Lung microvascular endothelial cell (primary cell): ENCODE measurements around the gene POLQ. TPM values are rescaled to one million over a fixed set of nuclear protein-coding genes. Genes with fewer than 3 reads are reported as not detected.
A peak's percentile ranks its signal among the peaks of the same experiment; 100 is the strongest.
"Not testable (repeated sequence)": the region's sequence is repeated elsewhere in the genome, so short reads cannot be mapped to it uniquely, and the experiment has no call there.

Experiments used
- DNase-seq, 2 donors: peaks; one replicate each; pipeline versions ENCODE4 v3.0.0 to v3.0.0-alpha.2; 2010; ENCODE audit warnings: low read depth in 2 of 2
- total RNA-seq: library from RNA; depleted of rRNA; stranded (reverse); fragments of >200 nt; gene quantifications from 2 replicates; pipeline ENCODE4 v1.2.1, GENCODE V29; 2014

POLQ gene
- total RNA-seq = 0.99 and 2.4 TPM in 2 replicates

DNA sequence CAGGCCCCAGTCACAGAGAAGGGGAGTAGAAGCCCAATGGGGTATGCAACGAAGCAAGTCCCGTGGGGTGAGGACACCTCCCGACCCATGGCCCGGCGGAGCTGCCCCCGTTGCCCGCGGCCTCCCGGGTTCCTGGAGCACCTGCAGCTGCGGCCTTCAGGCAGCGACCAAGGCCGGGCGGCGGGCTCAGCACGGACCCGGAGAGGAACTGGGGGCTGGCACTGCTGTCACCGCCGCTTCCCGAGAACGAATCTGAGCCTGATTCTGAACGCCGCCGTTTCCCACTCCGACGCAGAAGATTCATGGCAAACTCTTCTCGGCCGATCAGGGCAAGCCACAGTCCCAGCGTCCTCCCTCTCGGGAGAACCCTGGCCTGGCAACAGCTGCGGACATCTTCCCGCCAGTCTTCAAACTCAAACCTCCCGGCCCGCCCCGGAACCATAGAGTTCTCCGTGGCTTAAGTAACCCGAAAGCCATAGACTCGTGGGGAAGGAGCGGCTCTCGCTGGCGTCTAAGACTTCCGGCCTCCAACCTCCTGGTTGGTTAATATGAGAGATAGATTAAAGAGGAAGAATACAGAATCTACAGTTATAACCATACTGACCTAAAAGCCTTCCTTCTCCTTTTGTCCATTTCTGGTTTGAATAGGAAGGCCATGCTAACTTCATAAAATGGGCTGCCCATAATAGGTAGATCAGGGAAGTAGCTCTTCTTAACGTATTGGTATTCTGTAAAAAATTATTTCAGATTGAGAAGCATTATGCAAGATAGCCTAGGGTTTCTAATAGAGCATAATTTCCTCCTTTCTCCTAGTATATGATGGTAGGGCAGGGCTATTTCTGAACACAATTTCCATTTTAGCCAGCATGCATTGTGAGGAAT, at the start of gene POLQ:
POLQ (minus strand) TSS at position 415 of the 882 bp plus-strand sequence; CDS start at position 304, 111 bp downstream.
- peak; percentile 81 to 97 for DNase-seq

DNA sequence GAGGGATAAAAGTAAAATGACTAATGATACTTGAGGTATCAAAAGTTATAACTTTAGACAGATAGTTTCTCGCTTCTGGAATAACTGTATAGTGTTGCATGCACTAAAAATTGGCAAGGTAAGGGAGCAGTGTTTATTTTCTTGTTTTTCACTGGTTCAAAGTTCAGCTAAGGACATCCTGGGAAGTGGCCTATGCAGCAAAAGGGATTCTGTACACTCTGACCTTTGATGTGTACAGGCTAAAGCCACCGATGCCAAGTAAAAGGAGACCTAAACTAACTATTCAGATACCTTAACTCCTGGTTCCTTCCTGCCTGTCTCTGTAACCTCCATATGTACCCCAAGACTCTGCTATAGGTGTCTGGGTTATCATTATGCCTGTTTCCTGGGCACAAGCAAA, 49.1 kb upstream of the POLQ start:
- DNase-seq = no peak

GRCh38 chr3:121593806-121594205, 48.0 kb upstream of the POLQ start:
- not testable (repeated sequence) for DNase-seq

DNA sequence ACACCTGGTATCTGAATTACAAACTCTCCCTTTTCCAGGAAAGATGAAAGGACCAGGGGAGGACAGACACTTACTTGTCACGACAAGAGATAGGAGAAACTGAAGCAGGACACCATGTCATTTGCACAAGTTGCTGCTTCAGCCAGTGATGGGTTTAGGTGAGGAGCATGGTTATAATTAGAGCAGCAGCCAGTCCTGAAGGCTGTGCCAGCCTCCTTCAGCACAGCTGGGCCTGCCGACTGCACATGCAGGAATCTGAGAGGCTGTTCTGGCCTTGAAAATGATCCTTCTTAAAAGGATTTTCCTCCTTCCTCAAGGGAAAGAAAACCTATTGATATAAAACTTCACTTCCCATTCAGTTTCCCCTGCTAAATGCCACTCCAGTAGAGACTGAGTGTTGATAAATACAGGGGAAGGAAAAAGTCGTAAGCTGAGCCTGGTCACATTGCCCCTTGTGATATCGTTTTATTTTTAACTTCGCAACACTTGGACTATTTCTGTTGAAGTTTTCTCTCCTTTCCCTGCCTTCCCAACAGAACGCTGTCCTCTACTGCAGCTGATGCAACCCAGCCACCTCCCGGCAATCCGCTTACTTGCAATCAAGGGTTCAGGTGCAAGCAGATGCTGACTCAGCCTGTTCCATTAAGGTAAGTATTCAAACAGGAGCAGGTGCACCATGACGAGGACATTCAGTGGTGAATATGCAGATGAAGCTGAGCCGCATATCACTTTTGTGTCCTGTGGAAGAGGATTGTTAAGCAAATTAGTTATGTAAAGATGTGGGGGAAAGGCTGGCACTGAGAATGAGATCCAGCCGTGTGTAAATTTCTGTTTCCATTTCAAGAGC, 47.3 kb upstream of the POLQ start, which contains the start of gene FBXO40:
FBXO40 (plus strand) TSS at position 524 of the 847 bp plus-strand sequence. CDS start 27,197 bp downstream, outside the sequence.
- DNase-seq = no peak

- no peak for DNase-seq
These were observed 38.6 kb upstream of the POLQ start for GRCh38 chr3:121584418-121584817.

DNA sequence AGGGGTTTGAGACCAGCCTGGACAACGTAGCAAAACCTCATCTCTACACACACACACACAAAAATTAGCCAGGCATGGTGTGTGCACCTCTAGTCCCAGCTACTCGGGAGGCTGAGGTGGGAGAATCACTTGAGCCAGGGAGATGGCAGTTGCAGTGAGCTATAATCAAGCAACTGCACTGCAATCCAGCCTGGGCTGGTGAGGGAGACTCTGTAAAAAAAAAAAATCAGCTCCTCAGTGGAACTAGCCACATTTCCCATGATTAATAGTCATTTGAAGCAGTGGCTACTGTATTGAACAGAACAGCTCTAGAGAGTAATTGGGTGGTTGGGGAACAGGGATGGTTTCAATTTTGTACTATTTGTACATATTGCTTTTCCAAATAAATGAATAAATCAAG, 35.9 kb upstream of the POLQ start:
- DNase-seq = no peak

DNA sequence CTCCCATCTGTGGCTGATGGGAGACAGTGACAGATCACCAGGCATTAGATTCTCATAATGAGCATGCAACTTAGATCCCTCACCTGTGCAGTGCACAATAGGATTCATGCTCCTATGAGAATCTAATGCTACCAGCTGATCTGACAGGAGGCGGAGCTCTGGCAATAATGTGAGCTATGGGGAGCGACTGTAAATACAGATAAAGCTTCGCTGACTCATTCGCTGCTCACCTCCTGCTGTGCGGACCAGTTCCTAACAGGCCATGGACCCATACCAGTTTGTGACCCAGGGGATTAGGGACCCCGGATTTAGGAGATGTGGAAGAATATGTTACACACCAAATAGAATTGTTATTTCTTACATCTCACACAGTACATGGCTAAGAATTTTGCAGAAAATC, 28.7 kb upstream of the POLQ start:
- peak; percentile 5 to 14 for DNase-seq

- no peak for DNase-seq
These were observed 21.9 kb upstream of the POLQ start, which contains the start of gene ARGFX for GRCh38 chr3:121567649-121568048. Gene ARGFX, plus strand, starts transcription at chr3:121567949. Its CDS starts 2,765 bp downstream, at chr3:121570714.

DNA sequence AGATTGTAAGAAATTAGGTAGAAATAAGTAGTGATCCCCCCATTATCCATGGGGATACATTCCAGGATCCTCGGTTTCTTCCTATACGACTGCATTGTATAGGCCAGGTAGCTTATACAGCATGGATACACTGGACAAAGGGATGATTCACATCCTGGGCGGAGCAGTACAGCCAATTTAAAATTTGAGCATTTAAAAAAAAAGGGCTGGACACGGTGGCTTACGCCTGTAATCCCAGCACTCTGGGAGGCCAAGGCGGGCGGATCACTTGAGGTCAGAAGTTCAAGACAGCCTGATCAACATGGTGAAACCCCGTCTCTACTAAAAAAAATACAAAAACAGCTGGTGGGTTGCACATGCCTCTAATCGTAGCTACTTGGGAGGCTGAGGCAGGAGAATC, 21.0 kb upstream of the POLQ start:
- DNase-seq = no peak

- no peak for DNase-seq
These were observed 16.4 kb upstream of the POLQ start for GRCh38 chr3:121562148-121562547.

GRCh38 chr3:121557426-121557934, 11.7 kb upstream of the POLQ start:
- DNase-seq = no peak

- no peak for DNase-seq
These were observed 7.0 kb upstream of the POLQ start for GRCh38 chr3:121552797-121553196.

GRCh38 chr3:121552379-121552778, 6.6 kb upstream of the POLQ start:
- peak in 1 of 2 donors; percentile 5 for DNase-seq

GRCh38 chr3:121545049-121545573, 677 bp downstream of the POLQ start:
- peak; percentile 16 to 37 for DNase-seq

DNA sequence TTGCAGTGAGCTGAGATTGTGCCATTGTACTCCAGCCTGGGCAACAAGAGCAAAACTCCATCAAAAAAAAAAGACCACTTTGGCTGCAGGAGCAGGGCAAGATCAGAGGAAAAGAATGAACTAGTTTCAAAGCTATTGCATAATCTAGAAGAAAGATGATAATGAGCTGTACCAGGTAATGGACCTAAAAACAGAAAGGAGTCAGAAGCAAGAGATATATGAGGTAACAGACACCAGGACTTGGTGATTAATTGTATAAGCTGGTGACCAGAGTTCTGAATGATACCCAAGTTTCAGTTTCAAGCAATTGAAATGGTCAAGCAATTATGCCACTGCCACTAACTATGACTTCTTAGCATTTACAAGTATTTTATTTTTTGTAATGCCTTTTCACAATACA, 2.9 kb downstream of the POLQ start:
- no peak for DNase-seq

DNA sequence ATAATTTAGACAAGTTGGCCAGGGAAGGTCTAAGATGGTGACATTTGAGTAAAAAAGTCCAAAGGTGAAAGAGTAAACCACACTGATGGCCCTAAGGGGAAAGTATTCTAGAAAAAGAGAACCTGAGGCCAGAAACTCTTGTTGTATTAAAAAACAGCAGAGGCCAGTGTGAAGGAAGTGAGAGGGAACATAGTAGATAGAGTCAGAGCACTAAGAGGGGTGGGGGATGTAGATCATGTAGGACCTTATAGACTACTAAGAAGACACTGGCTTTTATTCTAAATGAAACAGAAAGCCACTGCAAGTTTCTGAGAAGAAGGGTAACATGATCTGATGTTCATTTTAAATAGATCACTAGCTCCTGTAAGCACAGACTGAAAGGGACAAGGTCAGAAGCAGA, 14.5 kb downstream of the POLQ start:
- no peak for DNase-seq

- DNase-seq = peak; percentile 33 to 56
These were observed 16.5 kb downstream of the POLQ start for GRCh38 chr3:121529308-121529707.

DNA sequence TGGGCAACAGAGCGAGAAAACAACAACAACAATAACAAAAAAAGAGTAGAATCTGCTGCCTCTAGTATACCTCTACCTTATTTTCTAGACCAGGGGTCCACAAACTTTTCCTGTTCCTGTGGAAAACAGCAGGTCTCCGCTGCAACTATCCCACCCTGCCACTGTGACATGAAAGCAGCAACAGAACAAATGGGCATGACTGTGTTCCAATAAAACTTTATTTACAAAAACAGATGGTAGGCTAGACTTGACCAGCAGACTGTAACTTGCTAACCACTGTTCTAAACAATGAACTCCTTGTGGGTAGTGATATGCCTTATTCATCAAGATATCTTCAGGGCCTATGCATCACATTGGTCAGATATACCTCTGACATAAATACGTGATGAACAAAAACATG, 25.3 kb downstream of the POLQ start:
- DNase-seq = no peak

DNA sequence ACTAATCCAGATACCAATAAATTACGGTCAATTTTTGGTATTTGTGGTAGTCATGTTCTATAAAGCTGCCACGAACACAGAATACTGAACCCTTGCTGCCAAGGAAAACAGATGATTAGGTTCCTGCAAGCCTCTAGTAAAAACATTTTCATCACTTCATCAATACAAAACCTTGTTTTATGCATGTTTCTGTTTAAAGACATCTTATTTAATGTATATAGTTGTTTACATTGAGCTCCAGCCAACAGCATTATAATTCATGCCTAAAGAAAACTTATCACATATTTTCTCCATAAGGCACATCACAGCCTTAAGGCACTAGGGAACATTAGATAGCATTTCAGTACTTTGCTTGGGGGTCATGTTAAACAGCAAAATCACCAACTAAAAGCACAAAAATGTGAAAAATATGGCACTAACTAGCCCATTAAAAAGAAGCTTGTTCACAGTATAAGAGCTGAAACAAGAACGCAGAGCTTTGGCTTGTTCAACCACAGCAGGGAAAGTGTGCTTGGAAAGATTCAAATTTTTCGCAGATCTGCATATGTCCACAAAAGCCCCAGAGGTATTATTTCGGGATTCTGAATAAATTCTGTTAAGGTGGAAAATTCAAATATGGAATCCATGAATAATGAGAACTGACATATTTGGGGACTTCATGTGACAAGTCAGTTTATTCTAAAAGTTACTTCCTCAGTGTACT, 27.7 kb downstream of the POLQ start:
- no peak for DNase-seq

DNA sequence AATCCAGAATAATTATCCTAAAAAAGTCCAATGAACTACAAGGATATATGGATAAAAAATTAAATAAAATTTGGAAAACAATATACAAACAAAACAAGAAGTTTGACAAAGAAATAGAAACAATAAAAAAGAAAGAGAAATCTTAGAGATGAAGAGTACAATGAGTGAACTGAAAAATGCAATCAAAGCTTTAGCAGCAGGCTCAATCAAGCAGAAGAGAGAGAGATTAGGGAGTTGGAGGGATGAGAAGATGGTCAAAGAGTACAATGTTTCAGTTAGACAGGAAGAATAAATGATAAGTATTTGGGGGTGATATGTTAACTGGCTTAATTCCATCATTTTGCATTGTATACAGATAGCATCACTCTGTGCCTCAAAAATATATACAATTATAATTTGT, 29.9 kb downstream of the POLQ start:
- no peak for DNase-seq

GRCh38 chr3:121515313-121515712, 30.5 kb downstream of the POLQ start:
- DNase-seq = no peak
